Testis (tissue), 3 donors: Measurements from ENCODE around the gene ZNF81. TPM values are rescaled to one million over a fixed set of nuclear protein-coding genes. Genes with fewer than 3 reads are reported as not detected.
A peak's percentile ranks its signal among the peaks of the same experiment; 100 is the strongest.

Experiments
- DNase-seq: peaks from one replicate; pipeline ENCODE4 v3.0.0-alpha.2; 2019
- H3K27ac ChIP-seq, 2 donors: fragments of 200-600 bp; sonication (generic); one replicate each; pipeline ENCODE4 v1.5.1; 2019
- H3K27me3 ChIP-seq: fragments of 200-600 bp; sonication (generic); one replicate; pipeline ENCODE4 v1.5.1; 2019
- H3K36me3 ChIP-seq: fragments of 200-600 bp; sonication (generic); one replicate; pipeline ENCODE4 v1.5.1; 2017; ENCODE audit warnings: low read depth; ENCODE audit errors: missing control alignments
- H3K4me1 ChIP-seq: fragments of 200-600 bp; sonication (generic); one replicate; pipeline ENCODE4 v1.5.1; 2019
- H3K4me3 ChIP-seq, 2 donors: fragments of 200-600 bp; sonication (generic); one replicate each; pipeline ENCODE4 v1.5.1; 2017 to 2019
- H3K9me3 ChIP-seq: fragments of 200-600 bp; sonication (generic); one replicate; pipeline ENCODE4 v1.5.1; 2017
- CTCF ChIP-seq, 3 experiments: fragments of 450-650 bp in 2 of 3; fragments of 200-600 bp in 1 of 3; sonication (generic) in 1 of 3; IDR thresholded peaks; one replicate each; pipeline ENCODE4 v1.5.1; 2016 to 2019; ENCODE audit warnings: antibody characterized with exemption in 3 of 3, mild to moderate bottlenecking in 2 of 3, moderate library complexity in 1 of 3
- POLR2A ChIP-seq: fragments of 450-650 bp; IDR thresholded peaks from one replicate; pipeline ENCODE4 v1.6.1; 2017; ENCODE audit warnings: antibody characterized with exemption, mild to moderate bottlenecking, moderate library complexity
- WGBS, 2 donors: methylation state at CpG; one replicate each; pipeline ENCODE4 v1.1.5; 2018; 5-methylcytosine and 5-hydroxymethylcytosine counted together
- intact Hi-C: fragments of 100-400 bp; cut with DNase I; formaldehyde crosslinking; loops from one replicate; pipeline ENCODE4 v1.15.1; 2023; ENCODE audit warnings: low total_unique reads
- polyA plus RNA-seq: library from polyadenylated mRNA; stranded (reverse); fragments of 350-450 nt; fragmentation: Illumina TruSeq; extraction: RNeasy Lipid Tissue Mini Kit (QIAGEN cat#74804); gene quantifications from one replicate; pipeline ENCODE4 v1.2.3, GENCODE V29; 2014; ENCODE audit warnings: low read depth, low replicate concordance; ENCODE audit not compliant: insufficient read depth
- total RNA-seq, 2 donors: library from RNA; depleted of rRNA; stranded (reverse); fragments of >200 nt; gene quantifications; one replicate each; pipeline ENCODE4 v1.2.3, GENCODE V29; 2016

Gene ZNF81
- total and polyA plus RNA-seq, 3 donors from 2014 or later = 2.8 to 6.2 (median 4.7) TPM

GRCh38 chrX:47850901-47851300, 14.2 kb downstream of the ZNF81 start:
- H3K27me3 ChIP-seq = no peaks in the 10 kb centered on the region
- no peak overlapping the region for H3K27ac ChIP-seq
- DNase-seq = no peak
- 70 to 75% methylated on average over 1 of the region's 1 CpG for WGBS, 2 donors
- TF ChIP-seq CTCF (IDR thresholded peaks at IDR 0.05) (no peak), POLR2A (no peak)
- H3K4me3 ChIP-seq = no peak overlapping the region
- intact Hi-C loops = loop anchor here (10.0 kb wide), 1 partner anchor 174 kb away; no protein-coding TSS in a partner anchor
- no peaks in the 10 kb centered on the region for H3K9me3 ChIP-seq
- H3K4me1 ChIP-seq = no peaks in the 10 kb centered on the region
- H3K36me3 ChIP-seq = no peaks in the 10 kb centered on the region

- Histone ChIP-seq H3K36me3 (no peaks in the 10 kb centered on the region), H3K27me3 (no peaks in the 10 kb centered on the region), H3K4me3 (no peak overlapping the region), H3K4me1 (no peaks in the 10 kb centered on the region), H3K27ac (no peak overlapping the region), H3K9me3 (no peaks in the 10 kb centered on the region)
- DNase-seq = peak; percentile 67
- 35 to 44% methylated on average over 10 of the region's 10 CpGs for WGBS, 2 donors
- intact Hi-C loops = loop anchor here (10.0 kb wide), 1 partner anchor 170 kb away; no protein-coding TSS in a partner anchor
- peak; percentile 29 to 54 (median 39) for TF ChIP-seq CTCF (IDR thresholded peaks at IDR 0.05)
- no peak for TF ChIP-seq POLR2A
These were observed 17.8 kb downstream of the ZNF81 start for GRCh38 chrX:47854474-47854873.

- Histone ChIP-seq H3K9me3 (no peaks in the 10 kb centered on the region), H3K27ac (no peak overlapping the region), H3K4me3 (no peak overlapping the region), H3K36me3 (no peaks in the 10 kb centered on the region), H3K27me3 (no peaks in the 10 kb centered on the region), H3K4me1 (no peaks in the 10 kb centered on the region)
- intact Hi-C loops = loop anchor here (10.0 kb wide), 1 partner anchor 165 kb away; no protein-coding TSS in a partner anchor
- DNase-seq = no peak
- WGBS, 2 donors = 67 to 85% methylated on average over 4 of the region's 4 CpGs
- no peak for TF ChIP-seq POLR2A
- no peak for TF ChIP-seq CTCF (IDR thresholded peaks at IDR 0.05)
These were observed 23.0 kb downstream of the ZNF81 start for GRCh38 chrX:47859686-47860085.

- H3K9me3 ChIP-seq = no peaks in the 10 kb centered on the region
- WGBS, 2 donors = 57 to 62% methylated on average over 2 of the region's 2 CpGs
- intact Hi-C loops = no loop called here
- no peak overlapping the region for H3K27ac ChIP-seq
- H3K4me3 ChIP-seq = no peak overlapping the region
- DNase-seq = no peak
- H3K36me3 ChIP-seq = no peaks in the 10 kb centered on the region
- TF ChIP-seq CTCF (IDR thresholded peaks at IDR 0.05) = no peak
- H3K4me1 ChIP-seq = no peaks in the 10 kb centered on the region
- no peaks in the 10 kb centered on the region for H3K27me3 ChIP-seq
These were observed 26.0 kb downstream of the ZNF81 start for GRCh38 chrX:47862680-47863079.

GRCh38 chrX:47863187-47863586, 26.5 kb downstream of the ZNF81 start:
- Histone ChIP-seq H3K27ac (no peak overlapping the region), H3K9me3 (no peaks in the 10 kb centered on the region), H3K36me3 (no peaks in the 10 kb centered on the region), H3K27me3 (no peaks in the 10 kb centered on the region), H3K4me3 (no peak overlapping the region), H3K4me1 (no peaks in the 10 kb centered on the region)
- intact Hi-C loops = no loop called here
- 53 to 70% methylated on average over 2 of the region's 2 CpGs for WGBS, 2 donors
- TF ChIP-seq CTCF (IDR thresholded peaks at IDR 0.05) (no peak), POLR2A (no peak)
- peak; percentile 17 for DNase-seq
